Measurements from ENCODE around the gene RBPJ.

The RBPJ gene

DNA sequence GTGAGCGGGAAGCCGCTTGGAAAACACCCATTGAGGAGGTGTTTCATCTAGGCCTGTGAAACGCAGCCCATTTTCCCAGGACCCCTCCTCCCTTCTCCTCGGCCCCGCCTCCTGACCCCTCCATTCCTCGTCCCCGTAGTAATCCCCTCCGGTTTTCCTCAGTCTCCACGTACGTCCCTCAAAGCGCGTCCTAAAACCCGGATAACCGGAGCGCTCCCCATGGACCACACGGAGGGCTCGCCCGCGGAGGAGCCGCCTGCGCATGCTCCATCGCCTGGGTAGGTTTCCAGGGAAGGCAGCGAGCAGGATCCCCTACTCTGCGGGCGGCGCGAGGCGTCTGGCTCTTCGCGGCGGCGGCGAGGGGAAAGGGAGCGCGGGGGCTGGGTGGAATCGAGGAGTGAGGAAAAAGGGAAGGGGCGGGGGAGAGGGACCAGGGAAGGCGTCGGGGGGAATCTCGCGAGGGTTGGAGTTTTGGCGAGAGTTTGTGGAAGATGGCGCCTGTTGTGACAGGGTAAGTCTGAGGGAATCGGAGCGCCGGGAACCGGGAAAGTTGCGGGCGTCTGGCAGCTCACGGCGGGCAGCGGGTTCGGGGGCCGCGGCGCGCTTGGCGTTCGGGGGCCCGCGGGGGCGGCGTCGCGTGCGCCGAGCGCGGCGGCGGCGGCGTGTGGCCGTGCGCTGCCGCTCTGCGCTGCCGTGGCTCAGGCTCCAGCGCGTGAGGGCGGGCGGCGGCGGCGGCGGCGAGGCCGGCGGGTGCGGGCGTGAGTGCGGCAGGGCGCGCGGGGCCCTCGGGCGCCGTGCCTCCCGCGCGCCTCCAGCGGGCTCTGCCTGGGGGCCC, at the start of gene RBPJ:
Gene RBPJ, plus strand, starts transcription at position 477 of the 835 bp plus-strand sequence. Its CDS starts 15 bp downstream, at position 492.
- Mint-ChIP-seq H3K9me3 (ENCODE audit: low read depth) (no peaks in the 10 kb centered on the region), H3K36me3 (peaks cover 5% of the 10 kb centered on the region), H3K4me1 (ENCODE audit: low read depth) (peaks cover 46% of the 10 kb centered on the region), H3K27ac (peak within 1 kb of the TSS; percentile 100), H3K4me3 (peak within 1 kb of the TSS; percentile 99), H3K27me3 (no peaks in the 10 kb centered on the region)

DNA sequence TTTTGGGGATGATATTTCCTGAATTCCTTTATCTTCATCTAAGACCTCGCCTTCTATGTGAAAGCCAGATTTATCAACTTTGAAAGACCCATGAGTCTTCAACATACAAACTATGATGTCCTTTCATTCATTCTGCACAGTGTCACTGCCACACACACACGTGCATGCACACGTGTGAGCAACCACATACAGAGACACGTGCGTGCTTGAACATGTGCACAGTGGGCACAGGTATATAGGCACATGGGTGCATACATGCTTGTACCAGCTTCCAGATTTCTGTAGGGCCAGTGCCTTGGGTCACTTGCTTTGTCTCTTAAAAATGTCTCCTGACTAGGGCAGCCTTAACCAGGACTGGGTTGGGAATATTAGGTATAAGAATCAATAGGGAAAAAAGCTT, 49.1 kb upstream of the RBPJ start:
- no peak overlapping the region for H3K4me3 Mint-ChIP-seq
- H3K27me3 Mint-ChIP-seq = peaks cover 2% of the 10 kb centered on the region
- H3K9me3 Mint-ChIP-seq (ENCODE audit: low read depth) = no peaks in the 10 kb centered on the region
- H3K36me3 Mint-ChIP-seq = no peaks in the 10 kb centered on the region
- H3K27ac Mint-ChIP-seq = no peak overlapping the region
- H3K4me1 Mint-ChIP-seq (ENCODE audit: low read depth) = peaks cover 16% of the 10 kb centered on the region

DNA sequence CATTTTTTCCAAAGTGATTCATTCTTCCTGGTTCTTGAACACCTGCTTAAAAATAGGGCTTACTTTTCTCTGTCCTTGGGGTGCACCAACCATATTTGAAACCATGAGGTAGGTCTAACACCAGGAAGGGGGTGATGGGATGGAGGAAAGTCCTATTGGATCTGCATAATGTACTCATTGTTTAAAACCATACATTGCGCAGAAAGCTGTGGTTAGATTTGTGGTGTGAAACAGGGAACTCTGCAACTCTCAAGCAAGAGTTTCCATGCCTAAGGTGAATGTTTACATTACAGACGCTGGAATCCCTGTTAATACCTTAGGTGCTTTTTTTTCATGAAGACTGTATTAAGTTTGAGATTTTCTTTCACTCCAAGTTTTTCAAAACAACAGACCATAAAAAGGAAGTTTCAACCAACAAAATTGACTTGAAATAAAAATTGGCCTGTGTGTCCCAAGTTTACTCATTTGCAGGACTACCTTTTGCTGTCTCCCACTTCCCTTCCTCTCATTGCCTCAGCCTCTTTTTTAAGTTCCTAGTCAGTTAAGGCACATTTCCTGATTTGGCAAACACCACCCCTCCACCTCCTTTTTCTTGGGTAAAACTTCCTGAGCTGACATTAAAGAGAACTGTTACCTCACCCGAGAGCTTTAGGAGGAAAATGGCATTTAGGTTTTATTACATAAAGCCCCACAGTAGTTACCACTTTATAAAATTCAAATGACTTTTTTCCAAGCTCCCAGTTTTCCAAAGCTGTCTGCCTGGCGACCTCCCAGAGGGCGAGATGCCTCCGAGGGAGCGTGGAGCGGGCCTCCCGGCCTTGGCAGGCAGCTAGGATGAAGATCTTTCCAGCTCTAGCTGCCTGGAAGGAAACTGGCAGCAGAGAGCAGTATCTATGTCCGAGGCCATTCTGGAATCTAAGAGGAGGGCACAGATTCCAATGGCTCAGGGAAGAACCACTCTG, 47.9 kb upstream of the RBPJ start:
- H3K36me3 Mint-ChIP-seq = no peaks in the 10 kb centered on the region
- peaks cover 2% of the 10 kb centered on the region for H3K27me3 Mint-ChIP-seq
- no peak overlapping the region for H3K4me3 Mint-ChIP-seq
- no peak overlapping the region for H3K27ac Mint-ChIP-seq
- H3K9me3 Mint-ChIP-seq (ENCODE audit: low read depth) = no peaks in the 10 kb centered on the region
- peaks cover 16% of the 10 kb centered on the region for H3K4me1 Mint-ChIP-seq (ENCODE audit: low read depth)

DNA sequence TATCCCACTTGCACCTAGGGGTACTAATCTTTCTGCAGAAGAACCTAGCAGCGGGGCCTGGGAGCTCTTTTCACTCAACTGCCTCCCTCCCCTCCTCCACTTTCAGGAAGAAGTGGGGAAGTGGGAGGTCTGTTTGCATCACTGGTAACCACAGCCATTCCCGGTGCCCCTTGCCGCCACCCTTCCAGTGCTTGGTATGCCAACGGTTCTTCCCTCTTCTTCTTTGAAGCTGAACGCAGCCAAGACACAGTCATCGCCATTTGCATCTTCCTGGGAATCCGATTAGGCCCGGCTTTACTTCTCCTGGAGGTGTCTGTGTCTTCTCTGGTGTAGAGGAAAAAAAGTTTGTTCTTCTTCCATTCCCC, 47.2 kb upstream of the RBPJ start:
- Mint-ChIP-seq H3K4me3 (no peak overlapping the region), H3K9me3 (ENCODE audit: low read depth) (no peaks in the 10 kb centered on the region), H3K27ac (no peak overlapping the region), H3K36me3 (no peaks in the 10 kb centered on the region), H3K4me1 (ENCODE audit: low read depth) (peaks cover 16% of the 10 kb centered on the region), H3K27me3 (peaks cover 2% of the 10 kb centered on the region)

DNA sequence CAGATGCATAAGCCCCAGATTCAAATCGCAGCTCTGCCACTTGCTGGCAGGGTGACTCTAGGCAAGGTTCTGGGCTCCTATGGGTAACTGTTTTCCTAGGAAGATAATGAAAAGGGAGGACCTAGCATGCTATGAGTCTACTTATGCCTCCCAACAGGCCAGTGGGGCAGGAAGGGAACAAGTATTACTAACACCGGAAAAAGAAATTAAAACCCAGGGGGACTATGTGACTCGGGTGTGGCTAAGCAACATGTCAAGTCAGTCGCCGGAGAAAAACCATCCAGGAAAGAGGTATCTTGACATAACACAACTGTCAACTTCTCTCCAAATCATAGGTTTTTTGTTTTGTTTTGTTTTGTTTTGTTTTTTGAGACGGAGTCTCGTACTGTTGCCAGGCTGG, 45.5 kb upstream of the RBPJ start:
- H3K9me3 Mint-ChIP-seq (ENCODE audit: low read depth) = no peaks in the 10 kb centered on the region
- no peak overlapping the region for H3K27ac Mint-ChIP-seq
- H3K4me3 Mint-ChIP-seq = no peak overlapping the region
- no peaks in the 10 kb centered on the region for H3K36me3 Mint-ChIP-seq
- peaks cover 16% of the 10 kb centered on the region for H3K4me1 Mint-ChIP-seq (ENCODE audit: low read depth)
- H3K27me3 Mint-ChIP-seq = peaks cover 2% of the 10 kb centered on the region

DNA sequence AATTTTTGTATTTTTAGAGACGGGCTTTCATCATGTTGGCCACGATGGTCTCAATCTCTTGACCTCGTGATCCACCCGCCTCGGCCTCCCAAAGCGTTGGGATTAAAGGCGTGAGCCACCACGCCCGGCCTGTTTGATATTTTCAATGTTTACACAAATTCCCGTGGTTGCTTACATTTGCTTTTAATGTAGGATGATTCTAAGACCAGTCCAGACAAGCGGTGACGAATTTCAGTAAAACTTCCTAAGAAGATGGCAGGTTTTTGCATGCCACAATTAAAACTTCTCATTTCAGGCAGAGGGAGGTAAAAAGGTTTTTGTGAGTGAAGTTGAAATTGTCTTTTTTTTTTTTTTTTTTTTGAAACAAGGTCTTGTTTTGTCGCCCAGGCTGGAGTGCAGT, 41.4 kb upstream of the RBPJ start:
- no peak overlapping the region for H3K27ac Mint-ChIP-seq
- no peaks in the 10 kb centered on the region for H3K36me3 Mint-ChIP-seq
- peaks cover 2% of the 10 kb centered on the region for H3K27me3 Mint-ChIP-seq
- no peaks in the 10 kb centered on the region for H3K4me1 Mint-ChIP-seq (ENCODE audit: low read depth)
- no peak overlapping the region for H3K4me3 Mint-ChIP-seq
- no peaks in the 10 kb centered on the region for H3K9me3 Mint-ChIP-seq (ENCODE audit: low read depth)

DNA sequence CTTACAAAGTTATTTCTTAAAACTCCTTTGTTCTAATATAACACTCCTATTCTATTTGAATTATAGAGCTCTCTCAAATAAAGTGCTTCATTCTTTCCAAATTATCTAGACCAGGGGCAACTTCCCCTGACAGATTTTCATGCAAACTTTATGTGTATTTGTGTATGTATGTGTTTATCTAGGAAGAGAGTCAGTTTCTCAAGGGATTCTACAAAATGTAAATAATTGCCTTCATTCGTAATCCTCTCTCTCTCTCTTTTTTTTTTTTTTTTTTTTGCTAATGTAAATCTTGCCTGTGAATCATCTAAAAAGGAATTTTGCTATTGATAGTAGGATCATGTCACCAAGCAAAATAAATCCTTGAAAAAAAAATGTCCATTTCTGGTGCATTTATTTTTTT, 38.9 kb upstream of the RBPJ start:
- no peak overlapping the region for H3K27ac Mint-ChIP-seq
- H3K4me3 Mint-ChIP-seq = no peak overlapping the region
- H3K27me3 Mint-ChIP-seq = no peaks in the 10 kb centered on the region
- H3K4me1 Mint-ChIP-seq (ENCODE audit: low read depth) = no peaks in the 10 kb centered on the region
- H3K36me3 Mint-ChIP-seq = no peaks in the 10 kb centered on the region
- no peaks in the 10 kb centered on the region for H3K9me3 Mint-ChIP-seq (ENCODE audit: low read depth)

DNA sequence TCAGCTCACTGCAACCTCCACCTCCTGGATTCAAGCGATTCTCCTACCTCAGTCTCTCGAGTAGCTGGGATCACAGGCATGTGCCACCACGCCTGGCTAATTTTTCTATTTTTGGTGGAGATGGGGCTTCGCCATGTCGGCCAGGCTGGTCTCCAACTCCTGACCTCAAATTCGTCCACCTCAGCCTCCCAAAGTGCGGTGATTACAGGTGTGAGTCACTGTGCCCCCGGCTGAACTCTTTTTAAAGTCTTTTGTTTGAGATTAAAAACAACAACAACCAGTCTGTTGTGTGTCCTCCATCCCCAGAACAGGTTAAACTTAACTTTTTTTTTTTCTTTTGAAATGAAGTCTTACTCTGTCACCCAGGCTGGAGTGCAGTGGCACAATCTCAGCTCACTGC, 36.3 kb upstream of the RBPJ start:
- Mint-ChIP-seq H3K4me3 (no peak overlapping the region), H3K27ac (no peak overlapping the region), H3K36me3 (no peaks in the 10 kb centered on the region), H3K9me3 (ENCODE audit: low read depth) (no peaks in the 10 kb centered on the region), H3K4me1 (ENCODE audit: low read depth) (peaks cover 6% of the 10 kb centered on the region), H3K27me3 (no peaks in the 10 kb centered on the region)

DNA sequence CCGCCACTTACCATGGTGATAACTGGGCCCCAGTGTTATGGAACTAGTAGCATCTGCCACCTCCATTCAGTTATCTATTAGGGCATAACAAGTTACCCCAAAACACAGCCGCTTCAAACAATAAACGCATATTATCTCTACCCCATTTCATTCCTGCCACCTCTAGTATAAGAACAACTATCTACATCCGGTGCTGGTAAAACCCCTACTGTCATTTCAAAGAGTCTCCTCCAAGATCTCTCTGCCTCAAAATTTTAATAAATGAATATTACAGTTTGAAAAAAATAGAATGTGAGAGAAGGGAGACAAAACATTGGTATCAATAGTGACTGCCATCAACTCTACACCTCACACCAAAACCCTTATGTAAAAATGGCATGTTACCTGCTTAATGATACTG, 35.5 kb upstream of the RBPJ start:
- no peaks in the 10 kb centered on the region for H3K9me3 Mint-ChIP-seq (ENCODE audit: low read depth)
- no peaks in the 10 kb centered on the region for H3K27me3 Mint-ChIP-seq
- no peak overlapping the region for H3K27ac Mint-ChIP-seq
- H3K4me1 Mint-ChIP-seq (ENCODE audit: low read depth) = peaks cover 6% of the 10 kb centered on the region
- no peaks in the 10 kb centered on the region for H3K36me3 Mint-ChIP-seq
- H3K4me3 Mint-ChIP-seq = no peak overlapping the region

DNA sequence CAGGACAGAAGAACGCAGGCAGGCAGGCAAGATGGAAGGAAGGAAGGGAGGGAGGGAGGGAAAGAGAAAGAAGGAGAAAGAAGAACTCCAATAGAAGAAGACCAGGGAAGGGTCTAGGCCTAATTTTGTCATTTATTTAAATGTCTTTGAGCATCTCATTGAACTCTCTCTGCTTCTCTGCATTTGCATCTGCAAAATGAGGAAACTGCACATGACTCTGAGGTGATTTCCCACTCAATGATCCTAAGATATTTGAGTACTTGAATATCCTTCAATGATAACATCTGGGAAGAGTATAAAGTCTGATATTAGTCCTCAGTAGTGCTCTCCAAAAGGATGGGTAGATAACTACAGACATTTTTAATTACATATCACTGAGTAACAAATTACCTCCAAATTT, 33.1 kb upstream of the RBPJ start:
- Mint-ChIP-seq H3K4me3 (no peak overlapping the region), H3K4me1 (ENCODE audit: low read depth) (peaks cover 6% of the 10 kb centered on the region), H3K27ac (no peak overlapping the region), H3K27me3 (no peaks in the 10 kb centered on the region), H3K9me3 (ENCODE audit: low read depth) (no peaks in the 10 kb centered on the region), H3K36me3 (no peaks in the 10 kb centered on the region)

DNA sequence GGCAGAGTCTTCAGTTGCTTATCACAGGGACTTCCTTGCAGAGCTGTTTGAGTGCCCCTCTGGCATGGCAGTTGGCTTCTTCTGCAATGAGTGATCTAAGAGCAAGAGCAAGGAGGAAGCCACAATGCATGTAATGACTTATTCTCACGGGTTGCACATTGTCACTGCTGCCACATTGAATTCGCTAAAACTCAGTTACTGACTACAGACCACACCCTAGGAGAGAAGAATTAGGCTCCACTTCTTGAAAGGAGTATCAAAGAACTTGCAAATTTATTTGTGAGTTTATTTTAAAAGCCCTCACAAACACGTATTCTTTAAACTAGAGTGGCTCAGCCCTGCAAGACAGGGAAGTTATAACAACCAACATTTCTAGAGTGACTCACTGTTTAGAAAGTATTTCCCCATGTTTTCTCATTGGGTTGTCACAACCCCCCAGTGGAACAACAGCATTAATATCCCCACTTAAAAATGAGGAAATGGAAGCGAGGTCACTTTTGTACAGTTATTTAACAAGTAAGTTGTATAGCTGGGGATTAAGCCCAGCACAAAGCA, 32.4 kb upstream of the RBPJ start:
- Mint-ChIP-seq H3K4me1 (ENCODE audit: low read depth) (peaks cover 6% of the 10 kb centered on the region), H3K27ac (no peak overlapping the region), H3K36me3 (no peaks in the 10 kb centered on the region), H3K4me3 (no peak overlapping the region), H3K9me3 (ENCODE audit: low read depth) (no peaks in the 10 kb centered on the region), H3K27me3 (no peaks in the 10 kb centered on the region)

DNA sequence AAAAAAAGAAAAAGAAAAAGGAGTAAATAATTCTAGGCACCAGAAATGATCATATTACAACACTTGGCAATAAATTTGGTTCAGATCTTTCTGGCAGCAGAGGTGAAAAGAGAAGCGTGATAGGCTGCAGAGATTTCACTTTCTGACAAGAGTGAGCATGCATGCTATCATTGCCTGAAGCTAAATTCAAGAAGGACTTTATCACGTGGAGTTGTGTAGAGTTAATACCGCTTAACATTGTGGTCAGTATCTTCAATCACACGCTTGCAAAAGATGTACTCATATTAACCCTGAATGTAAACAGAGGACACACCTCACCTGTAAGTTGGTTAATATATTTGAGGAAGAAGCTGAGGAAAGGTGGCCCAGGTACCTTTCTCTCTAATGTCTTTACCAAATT, 31.4 kb upstream of the RBPJ start:
- Mint-ChIP-seq H3K9me3 (ENCODE audit: low read depth) (no peaks in the 10 kb centered on the region), H3K36me3 (no peaks in the 10 kb centered on the region), H3K27ac (no peak overlapping the region), H3K4me1 (ENCODE audit: low read depth) (peaks cover 6% of the 10 kb centered on the region), H3K27me3 (no peaks in the 10 kb centered on the region), H3K4me3 (no peak overlapping the region)

DNA sequence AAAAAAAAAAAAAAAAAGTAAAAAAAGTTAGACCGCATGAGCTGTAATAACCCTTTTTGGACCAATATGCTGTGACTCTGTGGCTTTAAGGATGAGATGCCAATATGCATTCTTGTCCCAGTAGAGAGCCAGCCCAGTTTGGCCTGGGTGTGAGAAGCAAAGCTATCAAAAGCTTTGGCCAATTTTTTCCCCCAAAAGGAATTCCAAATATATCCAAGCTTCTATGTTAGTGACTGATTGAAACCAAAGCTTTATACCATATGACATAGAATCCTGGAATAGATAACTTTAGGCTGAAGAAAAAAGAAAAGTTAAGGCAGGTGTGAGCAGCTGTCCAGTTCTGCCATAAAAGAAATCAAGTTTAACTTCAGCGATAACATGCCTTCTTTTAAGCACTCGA, 30.5 kb upstream of the RBPJ start:
- Mint-ChIP-seq H3K9me3 (ENCODE audit: low read depth) (no peaks in the 10 kb centered on the region), H3K27ac (no peak overlapping the region), H3K27me3 (no peaks in the 10 kb centered on the region), H3K4me3 (no peak overlapping the region), H3K4me1 (ENCODE audit: low read depth) (peaks cover 6% of the 10 kb centered on the region), H3K36me3 (no peaks in the 10 kb centered on the region)

DNA sequence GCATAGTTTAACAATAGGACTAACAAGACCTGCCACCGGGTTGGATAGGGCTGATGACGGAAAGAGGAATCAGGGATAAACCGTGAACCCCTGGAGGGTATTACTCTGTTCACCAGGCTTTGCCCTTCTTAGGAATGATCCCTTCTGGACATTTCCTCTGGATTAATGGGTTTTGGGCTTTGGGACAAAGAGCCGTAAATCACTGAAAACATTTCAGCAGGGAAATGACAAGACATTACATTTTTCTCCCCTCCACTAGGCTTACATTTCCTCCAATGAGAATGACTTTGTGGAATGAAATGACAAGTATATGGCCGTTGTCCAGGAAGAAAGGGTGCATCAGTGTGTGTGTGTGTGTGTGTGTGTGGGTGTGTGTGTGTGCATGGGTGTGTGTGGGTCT, 25.9 kb upstream of the RBPJ start:
- no peaks in the 10 kb centered on the region for H3K27me3 Mint-ChIP-seq
- no peaks in the 10 kb centered on the region for H3K36me3 Mint-ChIP-seq
- H3K27ac Mint-ChIP-seq = no peak overlapping the region
- peaks cover 13% of the 10 kb centered on the region for H3K4me1 Mint-ChIP-seq (ENCODE audit: low read depth)
- no peak overlapping the region for H3K4me3 Mint-ChIP-seq
- no peaks in the 10 kb centered on the region for H3K9me3 Mint-ChIP-seq (ENCODE audit: low read depth)

DNA sequence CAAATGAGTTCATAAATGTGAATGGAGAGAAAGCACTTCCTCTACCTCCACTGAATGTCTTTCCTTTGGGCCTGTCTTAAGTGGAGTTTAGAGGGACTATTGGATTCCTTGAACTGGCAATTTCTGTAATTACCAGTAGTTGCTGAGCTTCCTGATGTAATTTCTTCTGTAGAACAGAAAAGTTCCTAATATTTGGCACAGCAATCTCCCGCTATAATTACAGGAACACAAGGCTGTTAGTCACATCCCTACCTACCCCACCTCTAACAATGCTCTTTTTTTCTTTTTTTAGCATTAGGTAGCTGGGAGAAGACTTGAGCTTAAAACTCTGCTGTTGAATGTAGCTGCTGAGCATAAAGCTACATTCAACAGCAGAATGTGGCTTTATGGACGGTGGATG, 24.8 kb upstream of the RBPJ start:
- Mint-ChIP-seq H3K4me3 (no peak overlapping the region), H3K4me1 (ENCODE audit: low read depth) (peaks cover 16% of the 10 kb centered on the region), H3K36me3 (no peaks in the 10 kb centered on the region), H3K27ac (no peak overlapping the region), H3K27me3 (no peaks in the 10 kb centered on the region), H3K9me3 (ENCODE audit: low read depth) (no peaks in the 10 kb centered on the region)
